Hematopoietic multipotent progenitor cell (in vitro differentiated cells): ENCODE results near the gene COQ9. TPM values are rescaled to one million over a fixed set of nuclear protein-coding genes. Genes with fewer than 3 reads are reported as not detected.
"Not testable (repeated sequence)": the region's sequence is repeated elsewhere in the genome, so short reads cannot be mapped to it uniquely, and the experiment has no call there.

ENCODE experiments used
- DNase-seq, 3 donors: peaks; one replicate each; pipeline ENCODE4 v3.0.0-alpha.2; 2011 to 2015; ENCODE audit warnings: low read depth in 2 of 3, low spot score in 2 of 3
- total RNA-seq: library from RNA; depleted of rRNA; stranded (reverse); fragments of >200 nt; gene quantifications from one replicate; pipeline ENCODE4 v1.2.3, GENCODE V29; 2012

COQ9 gene
- 52.0 TPM for total RNA-seq

GRCh38 chr16:57447186-57447962, at the start of gene COQ9, which contains the start of gene CIAPIN1:
Gene COQ9 (plus strand): TSS chr16:57447479. CDS start chr16:57447506, 27 bp downstream.
Gene CIAPIN1 (minus strand): TSS chr16:57447385. CDS start chr16:57440928, 6,457 bp downstream.
- DNase-seq: peak; percentile 84 to 96 (median 92)

GRCh38 chr16:57397493-57397892, 49.8 kb upstream of the COQ9 start:
- DNase-seq: not testable (repeated sequence)

- no peak for DNase-seq
Measured at GRCh38 chr16:57401943-57402640, 45.2 kb upstream of the COQ9 start.

- DNase-seq: no peak
Measured at GRCh38 chr16:57403965-57404817, 43.1 kb upstream of the COQ9 start, which contains the start of gene CCL17. Gene CCL17 (plus strand): TSS chr16:57404767. CDS start chr16:57413933, 9,166 bp downstream.

GRCh38 chr16:57405097-57405496, 42.2 kb upstream of the COQ9 start:
- no peak for DNase-seq

- DNase-seq: peak in 1 of 3 donors; percentile 28
Measured at GRCh38 chr16:57406881-57407280, 40.4 kb upstream of the COQ9 start.

- no peak for DNase-seq
Measured at GRCh38 chr16:57407521-57408353, 39.5 kb upstream of the COQ9 start.

GRCh38 chr16:57409065-57409464, 38.2 kb upstream of the COQ9 start:
- no peak for DNase-seq

- no peak for DNase-seq
Measured at GRCh38 chr16:57409870-57410587, 37.2 kb upstream of the COQ9 start.

- no peak for DNase-seq
Measured at GRCh38 chr16:57411362-57411976, 35.8 kb upstream of the COQ9 start.

- no peak for DNase-seq
Measured at GRCh38 chr16:57412584-57412983, 34.7 kb upstream of the COQ9 start.

GRCh38 chr16:57413301-57413730, 34.0 kb upstream of the COQ9 start:
- no peak for DNase-seq

- DNase-seq: no peak
Measured at GRCh38 chr16:57413733-57414132, 33.5 kb upstream of the COQ9 start.

GRCh38 chr16:57416084-57416483, 31.2 kb upstream of the COQ9 start:
- no peak for DNase-seq

GRCh38 chr16:57419506-57419905, 27.8 kb upstream of the COQ9 start:
- no peak for DNase-seq

GRCh38 chr16:57422026-57422944, 25.0 kb upstream of the COQ9 start:
- peak in 1 of 3 donors; percentile 27 for DNase-seq

GRCh38 chr16:57423152-57423551, 24.1 kb upstream of the COQ9 start:
- no peak for DNase-seq

- DNase-seq: no peak
Measured at GRCh38 chr16:57424583-57424982, 22.7 kb upstream of the COQ9 start.
